Tibial artery (tissue), 4 donors: Measurements from ENCODE around the gene CWC25.
A peak's percentile ranks its signal among the peaks of the same experiment; 100 is the strongest.

ENCODE experiments used
- DNase-seq, 2 donors: peaks; one replicate each; pipeline ENCODE4 v3.0.0-alpha.2; 2019
- H3K27ac ChIP-seq, 2 donors: fragments of 200-600 bp; sonication (generic) in 1 of 2; 1 replicate in 1 of 2; 2 replicates in 1 of 2; pipeline ENCODE4 v1.5.1; 2018 to 2019; ENCODE audit warnings: mild to moderate bottlenecking in 1 of 2
- H3K27me3 ChIP-seq, 2 donors: fragments of 200-600 bp; sonication (generic) in 1 of 2; one replicate each; pipeline versions ENCODE4 v1.5.1 to v1.6.0; 2016 to 2019
- H3K36me3 ChIP-seq, 3 donors: fragments of 200-600 bp; sonication (generic) in 2 of 3; one replicate each; pipeline ENCODE4 v1.5.1; 2016 to 2019; ENCODE audit warnings: mild to moderate bottlenecking in 2 of 3
- H3K4me1 ChIP-seq, 4 donors: fragments of 200-600 bp; sonication (generic) in 2 of 4; 1 replicate in 3 of 4; 2 replicates in 1 of 4; pipeline ENCODE4 v1.5.1; 2016 to 2019
- H3K4me3 ChIP-seq, 2 donors: fragments of 200-600 bp; sonication (generic) in 1 of 2; 1 replicate in 1 of 2; 2 replicates in 1 of 2; pipeline ENCODE4 v1.5.1; 2018 to 2019; ENCODE audit warnings: mild to moderate bottlenecking in 2 of 2
- H3K9me3 ChIP-seq, 3 donors: fragments of 200-600 bp; sonication (generic) in 1 of 3; one replicate each; pipeline ENCODE4 v1.5.1; 2016 to 2019
- intact Hi-C: fragments of 100-400 bp; cut with DNase I; formaldehyde crosslinking; loops from one replicate; pipeline ENCODE4 v1.15.0; 2023; ENCODE audit warnings: low total_unique reads
- TF ChIP-seq, protein P1 (sequence below), 2 experiments: fragments of 200-600 bp in 1 of 2; fragments of 450-650 bp in 1 of 2; IDR thresholded peaks; one replicate each; pipeline ENCODE4 v1.5.1; 2017 to 2019; ENCODE audit warnings: antibody characterized with exemption in 2 of 2, mild to moderate bottlenecking in 1 of 2, moderate library complexity in 1 of 2

The CWC25 gene

DNA sequence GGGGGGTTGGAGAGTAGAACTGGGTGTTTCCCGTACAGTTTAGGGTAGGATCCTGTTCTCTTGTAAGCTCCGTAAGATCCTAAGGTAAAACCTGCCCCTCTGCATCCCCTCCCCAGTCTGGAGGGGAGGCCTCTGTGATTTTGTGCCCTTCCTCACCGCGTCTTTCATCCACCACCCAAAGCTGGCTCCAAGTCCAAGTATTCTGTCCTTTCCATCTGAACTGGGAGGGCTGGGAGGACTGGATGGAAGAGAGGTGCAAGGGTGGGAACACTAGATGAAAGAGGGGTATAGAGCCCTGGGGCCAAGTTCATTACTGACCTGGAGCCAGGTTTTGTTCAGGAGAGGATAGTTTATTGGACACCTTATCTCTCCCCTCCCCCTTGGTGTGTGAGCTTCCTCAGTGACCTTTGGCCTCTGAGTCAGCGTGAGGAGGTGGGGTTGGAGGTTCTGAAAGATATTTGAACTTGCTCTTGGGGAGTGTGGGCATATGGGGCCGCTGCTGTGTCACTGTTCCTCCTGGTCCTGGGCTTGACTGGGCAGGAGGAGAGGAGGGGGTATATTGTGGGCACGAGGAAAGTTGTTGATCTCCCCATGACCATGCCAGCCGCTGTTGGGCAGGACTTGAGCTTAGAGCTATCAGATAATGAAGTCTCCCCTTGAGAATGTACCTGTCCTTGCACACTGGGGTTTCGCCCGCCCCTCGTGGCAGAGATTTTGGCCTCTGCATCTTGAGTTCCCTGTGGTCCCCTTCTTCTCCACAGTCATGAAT lies 46.3 kb upstream of the CWC25 start:
- intact Hi-C loops = loop anchor here (10.0 kb wide), 1 partner anchor 293 kb away; the partner anchor contains the start of gene ARL5C
- TF ChIP-seq, protein P1, sequence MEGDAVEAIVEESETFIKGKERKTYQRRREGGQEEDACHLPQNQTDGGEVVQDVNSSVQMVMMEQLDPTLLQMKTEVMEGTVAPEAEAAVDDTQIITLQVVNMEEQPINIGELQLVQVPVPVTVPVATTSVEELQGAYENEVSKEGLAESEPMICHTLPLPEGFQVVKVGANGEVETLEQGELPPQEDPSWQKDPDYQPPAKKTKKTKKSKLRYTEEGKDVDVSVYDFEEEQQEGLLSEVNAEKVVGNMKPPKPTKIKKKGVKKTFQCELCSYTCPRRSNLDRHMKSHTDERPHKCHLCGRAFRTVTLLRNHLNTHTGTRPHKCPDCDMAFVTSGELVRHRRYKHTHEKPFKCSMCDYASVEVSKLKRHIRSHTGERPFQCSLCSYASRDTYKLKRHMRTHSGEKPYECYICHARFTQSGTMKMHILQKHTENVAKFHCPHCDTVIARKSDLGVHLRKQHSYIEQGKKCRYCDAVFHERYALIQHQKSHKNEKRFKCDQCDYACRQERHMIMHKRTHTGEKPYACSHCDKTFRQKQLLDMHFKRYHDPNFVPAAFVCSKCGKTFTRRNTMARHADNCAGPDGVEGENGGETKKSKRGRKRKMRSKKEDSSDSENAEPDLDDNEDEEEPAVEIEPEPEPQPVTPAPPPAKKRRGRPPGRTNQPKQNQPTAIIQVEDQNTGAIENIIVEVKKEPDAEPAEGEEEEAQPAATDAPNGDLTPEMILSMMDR (IDR thresholded peaks at IDR 0.05) = no peak
- H3K36me3 ChIP-seq = no peaks in the 10 kb centered on the region
- H3K27ac ChIP-seq = peak overlapping the region; percentile 92 to 98
- H3K4me3 ChIP-seq = peak overlapping the region; percentile 77 to 96
- peak; percentile 83 to 88 for DNase-seq
- no peaks in the 10 kb centered on the region for H3K9me3 ChIP-seq
- H3K27me3 ChIP-seq = no peaks in the 10 kb centered on the region
- H3K4me1 ChIP-seq = peaks cover 6 to 73% (median 54%) of the 10 kb centered on the region in 4 donors

DNA sequence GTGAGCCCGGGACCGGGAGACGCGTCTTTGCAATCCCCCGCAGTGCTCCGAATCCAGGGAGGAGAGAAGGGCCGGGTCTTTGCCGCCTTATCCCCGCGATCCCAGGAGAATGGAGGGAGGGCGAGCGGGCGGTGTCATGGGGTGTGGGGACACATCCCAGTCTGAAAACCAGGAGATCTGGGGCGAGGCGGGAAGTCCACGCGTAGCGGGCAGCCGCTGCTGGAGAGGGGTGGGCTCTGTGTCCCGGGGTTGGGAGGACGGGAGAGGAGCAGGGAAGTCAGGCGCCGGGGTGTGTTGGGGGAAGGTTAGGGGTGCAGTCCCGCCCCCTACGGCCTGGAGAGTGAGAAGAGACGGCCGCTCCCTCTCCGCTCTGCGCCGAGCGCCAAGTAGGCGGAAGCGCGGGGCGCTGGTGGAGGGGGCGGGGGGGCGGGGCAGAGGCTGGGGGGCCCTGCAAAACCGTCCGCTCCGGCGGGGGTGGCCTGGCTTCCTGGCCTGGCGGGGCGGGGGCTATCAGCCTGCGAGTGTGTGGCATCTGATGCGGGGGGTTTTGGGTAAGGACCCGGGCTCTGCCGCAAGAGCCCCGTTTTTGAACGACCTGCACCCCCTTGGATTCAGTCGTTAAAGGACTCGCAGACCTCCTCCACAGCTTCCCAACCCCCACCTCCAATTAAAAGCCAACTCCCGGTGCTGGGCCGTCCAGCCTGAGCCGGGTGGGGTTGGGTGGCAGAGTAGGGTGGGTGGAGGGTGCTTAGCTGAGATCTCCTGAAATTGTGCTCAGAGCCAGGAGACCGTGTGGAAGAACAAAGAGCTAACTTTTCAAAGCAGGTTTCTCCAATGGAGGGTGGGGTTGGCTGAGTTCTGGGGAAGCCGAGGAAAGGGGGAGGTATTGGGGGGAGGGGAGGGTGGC lies 45.4 kb upstream of the CWC25 start:
- no peaks in the 10 kb centered on the region for H3K36me3 ChIP-seq
- H3K4me3 ChIP-seq = peak overlapping the region; percentile 77 to 96
- DNase-seq = peak; percentile 91
- H3K27me3 ChIP-seq = no peaks in the 10 kb centered on the region
- H3K9me3 ChIP-seq = no peaks in the 10 kb centered on the region
- peak overlapping the region; percentile 92 to 98 for H3K27ac ChIP-seq
- peaks cover 6 to 63% (median 47%) of the 10 kb centered on the region in 4 donors for H3K4me1 ChIP-seq
- TF ChIP-seq, protein P1 (IDR thresholded peaks at IDR 0.05) = no peak
- intact Hi-C loops = loop anchor here (10.0 kb wide), 1 partner anchor 294 kb away; the partner anchor contains the start of gene ARL5C

DNA sequence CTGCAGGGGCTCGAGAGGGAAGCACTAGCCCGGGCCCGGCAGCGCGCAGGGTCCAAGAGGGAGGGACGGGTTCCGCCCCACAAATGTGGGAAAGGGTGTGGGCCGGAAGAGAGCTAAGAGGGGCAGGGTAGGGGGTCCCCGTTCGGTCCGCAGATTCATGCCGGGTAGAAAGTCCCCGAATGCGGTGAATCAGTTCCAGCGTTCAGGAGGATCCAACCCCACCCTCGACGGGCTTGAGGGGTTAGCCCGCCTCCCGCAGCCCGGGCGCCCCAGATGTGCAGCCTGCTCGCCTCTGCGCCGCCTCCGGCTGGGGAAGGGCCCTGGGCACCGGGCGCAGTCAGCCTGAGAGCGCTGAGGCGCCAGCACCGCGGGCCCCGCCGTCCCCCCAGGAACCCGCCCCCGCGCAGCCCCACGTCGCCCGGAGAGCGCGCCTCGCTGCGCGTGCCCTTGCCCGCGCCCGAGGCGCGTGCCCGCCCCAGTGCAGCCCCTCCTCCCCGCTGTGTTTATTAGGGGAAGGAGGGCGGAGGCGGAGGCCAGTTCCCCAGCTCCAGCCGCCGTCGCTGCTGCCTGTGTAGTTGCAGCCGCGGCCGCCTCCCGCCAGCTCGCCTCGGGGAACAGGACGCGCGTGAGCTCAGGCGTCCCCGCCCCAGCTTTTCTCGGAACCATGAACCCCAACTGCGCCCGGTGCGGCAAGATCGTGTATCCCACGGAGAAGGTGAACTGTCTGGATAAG lies 44.6 kb upstream of the CWC25 start, which contains the start of gene LASP1:
TSS of gene LASP1 (plus strand) at position 533 of the 733 bp plus-strand sequence. CDS start at position 665, 132 bp downstream.
- intact Hi-C loops = loop anchor here (10.0 kb wide), 1 partner anchor 295 kb away; the partner anchor contains the start of gene ARL5C
- H3K27ac ChIP-seq = peak within 1 kb of the TSS; percentile 92 to 98
- no peaks in the 10 kb centered on the region for H3K36me3 ChIP-seq
- no peaks in the 10 kb centered on the region for H3K27me3 ChIP-seq
- TF ChIP-seq, protein P1 (IDR thresholded peaks at IDR 0.05) = no peak
- peak within 1 kb of the TSS; percentile 77 to 96 for H3K4me3 ChIP-seq
- H3K9me3 ChIP-seq = no peaks in the 10 kb centered on the region
- peak; percentile 89 to 94 for DNase-seq
- H3K4me1 ChIP-seq = peaks cover 5 to 55% (median 39%) of the 10 kb centered on the region in 4 donors

DNA sequence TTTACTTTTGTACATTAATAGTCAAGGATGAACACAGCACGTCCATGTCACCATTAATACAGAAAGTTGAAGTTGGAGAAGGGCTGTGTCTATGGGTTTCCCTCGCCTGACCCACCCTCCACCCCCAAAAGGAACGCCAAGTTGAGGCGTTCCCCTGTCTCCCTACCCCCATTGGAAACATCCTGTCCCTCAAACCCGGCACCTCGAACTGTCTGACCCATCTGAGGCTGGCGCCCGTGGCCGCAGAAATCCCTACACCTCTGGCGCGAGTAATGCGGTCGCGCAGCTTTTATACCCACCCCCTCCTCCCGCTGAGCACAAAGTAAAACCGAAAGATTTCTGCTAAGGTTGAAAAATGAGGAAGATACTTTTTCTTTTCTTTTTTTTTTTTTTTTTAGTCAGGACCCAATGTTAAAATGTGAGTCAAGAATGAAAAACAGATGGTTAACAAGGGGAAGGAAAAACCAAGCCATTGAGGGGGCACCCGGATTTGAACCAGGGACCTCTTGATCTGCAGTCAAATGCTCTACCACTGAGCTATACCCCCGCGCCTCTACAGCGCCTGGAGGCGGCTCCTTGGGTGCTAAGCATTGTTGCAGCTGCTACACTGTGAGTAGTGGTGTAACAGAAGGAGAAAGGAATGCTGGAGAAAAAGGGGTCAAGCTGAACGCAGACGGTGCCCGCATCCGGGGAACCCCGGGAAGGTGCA lies 43.9 kb upstream of the CWC25 start:
- intact Hi-C loops = no loop called here
- peaks cover 0 to 48% (median 32%) of the 10 kb centered on the region in 4 donors for H3K4me1 ChIP-seq
- peak; percentile 96 for DNase-seq

More for the DNA sequence above, 43.9 kb upstream of the CWC25 start:
- peak overlapping the region; percentile 77 to 96 for H3K4me3 ChIP-seq
- H3K9me3 ChIP-seq = no peaks in the 10 kb centered on the region
- no peaks in the 10 kb centered on the region for H3K36me3 ChIP-seq
- TF ChIP-seq, protein P1 (IDR thresholded peaks at IDR 0.05) = no peak
- H3K27ac ChIP-seq = peak overlapping the region; percentile 92 to 98
- no peaks in the 10 kb centered on the region for H3K27me3 ChIP-seq
